Sigmoid colon (tissue), 4 donors: ENCODE data around the gene MECP2.

ENCODE experiments used
- EP300 ChIP-seq, 4 donors: sonication (generic); formaldehyde crosslinking; IDR thresholded peaks; one replicate each; pipeline ENCODE4 v1.6.1; 2017; ENCODE audit warnings: antibody characterized with exemption in 4 of 4
- POLR2AphosphoS5 ChIP-seq, 4 donors: sonication (generic); formaldehyde crosslinking; IDR thresholded peaks; one replicate each; pipeline ENCODE4 v1.6.1; 2017; ENCODE audit warnings: antibody characterized with exemption in 4 of 4
- TF ChIP-seq, protein P1 (sequence below), 4 experiments: fragments of 450-650 bp in 3 of 4; fragments of 200-600 bp in 1 of 4; IDR thresholded peaks; one replicate each; pipeline ENCODE4 v1.5.1; 2016 to 2019; ENCODE audit warnings: antibody characterized with exemption in 4 of 4, mild to moderate bottlenecking in 3 of 4, moderate library complexity in 2 of 4

- TF ChIP-seq EP300 (IDR thresholded peaks at IDR 0.05) (no peak), POLR2AphosphoS5 (IDR thresholded peaks at IDR 0.05) (no peak)
- TF ChIP-seq, protein P1, sequence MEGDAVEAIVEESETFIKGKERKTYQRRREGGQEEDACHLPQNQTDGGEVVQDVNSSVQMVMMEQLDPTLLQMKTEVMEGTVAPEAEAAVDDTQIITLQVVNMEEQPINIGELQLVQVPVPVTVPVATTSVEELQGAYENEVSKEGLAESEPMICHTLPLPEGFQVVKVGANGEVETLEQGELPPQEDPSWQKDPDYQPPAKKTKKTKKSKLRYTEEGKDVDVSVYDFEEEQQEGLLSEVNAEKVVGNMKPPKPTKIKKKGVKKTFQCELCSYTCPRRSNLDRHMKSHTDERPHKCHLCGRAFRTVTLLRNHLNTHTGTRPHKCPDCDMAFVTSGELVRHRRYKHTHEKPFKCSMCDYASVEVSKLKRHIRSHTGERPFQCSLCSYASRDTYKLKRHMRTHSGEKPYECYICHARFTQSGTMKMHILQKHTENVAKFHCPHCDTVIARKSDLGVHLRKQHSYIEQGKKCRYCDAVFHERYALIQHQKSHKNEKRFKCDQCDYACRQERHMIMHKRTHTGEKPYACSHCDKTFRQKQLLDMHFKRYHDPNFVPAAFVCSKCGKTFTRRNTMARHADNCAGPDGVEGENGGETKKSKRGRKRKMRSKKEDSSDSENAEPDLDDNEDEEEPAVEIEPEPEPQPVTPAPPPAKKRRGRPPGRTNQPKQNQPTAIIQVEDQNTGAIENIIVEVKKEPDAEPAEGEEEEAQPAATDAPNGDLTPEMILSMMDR (IDR thresholded peaks at IDR 0.05): no peak
Observed at GRCh38 chrX:153983321-153983801, 114.2 kb downstream of the MECP2 start.
